HG03108 (cell line): ENCODE results near the gene KPRP.

Experiments used
- ATAC-seq: cut with Tn5 transposase; IDR thresholded peaks from one replicate; pipeline ENCODE4 v1.9.1; 2021; ENCODE audit warnings: moderate library complexity; ENCODE audit not compliant: unreplicated experiment

KPRP gene

DNA sequence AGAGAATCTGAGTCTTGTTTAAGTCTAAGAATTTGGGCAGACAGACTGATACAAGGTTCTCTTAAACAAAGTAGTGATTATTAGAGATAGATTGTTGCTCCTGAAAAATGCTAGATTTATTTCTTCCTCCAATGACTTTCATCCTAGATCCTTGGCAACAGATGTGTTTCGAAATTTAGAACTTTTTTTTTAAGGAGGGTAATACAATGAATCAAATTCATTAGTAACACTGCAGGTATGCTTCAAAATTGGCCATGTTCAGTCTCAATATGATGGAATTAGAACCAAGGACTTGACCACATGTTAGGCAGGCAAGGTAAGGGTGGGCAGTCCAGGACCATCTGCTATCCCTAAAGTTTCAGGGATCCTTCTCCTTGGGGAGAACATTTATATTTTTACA is 12.6 kb downstream of the KPRP start:
- no peak for ATAC-seq

DNA sequence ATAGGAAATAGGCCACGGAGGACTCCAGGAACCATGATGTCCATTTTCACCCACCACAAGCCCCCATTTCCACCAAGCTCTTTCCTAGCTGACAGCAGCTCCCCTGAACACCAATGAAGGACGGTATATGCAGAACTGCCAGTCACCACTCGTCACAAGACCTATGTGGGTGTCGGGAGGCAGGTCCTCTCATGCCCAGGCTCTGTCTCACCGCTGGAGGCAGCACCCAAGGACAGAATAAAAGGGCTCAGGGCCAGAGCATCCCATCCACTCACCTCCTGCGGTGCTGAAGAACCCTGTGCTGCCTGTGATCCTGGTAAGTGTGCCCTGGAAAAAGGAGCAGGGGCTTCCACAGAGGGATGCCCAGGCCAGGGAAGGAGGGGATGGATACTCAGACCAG is 17.1 kb downstream of the KPRP start, which contains the start of gene LCE1F:
TSS of gene LCE1F (plus strand) at position 266 of the 400 bp plus-strand sequence. CDS start 1,232 bp downstream, outside the sequence.
- ATAC-seq: no peak

DNA sequence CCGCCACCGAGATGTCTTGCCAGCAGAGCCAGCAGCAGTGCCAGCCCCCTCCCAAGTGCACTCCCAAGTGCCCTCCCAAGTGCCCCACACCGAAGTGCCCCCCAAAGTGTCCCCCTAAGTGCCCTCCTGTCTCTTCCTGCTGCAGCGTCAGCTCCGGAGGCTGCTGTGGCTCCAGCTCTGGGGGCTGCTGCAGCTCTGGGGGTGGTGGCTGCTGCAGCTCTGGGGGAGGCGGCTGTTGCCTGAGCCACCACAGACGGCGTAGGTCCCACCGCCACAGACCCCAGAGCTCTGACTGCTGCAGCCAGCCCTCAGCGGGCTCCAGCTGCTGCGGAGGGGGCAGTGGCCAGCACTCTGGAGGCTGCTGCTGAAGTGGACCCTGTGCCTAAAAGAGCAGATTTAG is 18.5 kb downstream of the KPRP start:
- no peak for ATAC-seq

DNA sequence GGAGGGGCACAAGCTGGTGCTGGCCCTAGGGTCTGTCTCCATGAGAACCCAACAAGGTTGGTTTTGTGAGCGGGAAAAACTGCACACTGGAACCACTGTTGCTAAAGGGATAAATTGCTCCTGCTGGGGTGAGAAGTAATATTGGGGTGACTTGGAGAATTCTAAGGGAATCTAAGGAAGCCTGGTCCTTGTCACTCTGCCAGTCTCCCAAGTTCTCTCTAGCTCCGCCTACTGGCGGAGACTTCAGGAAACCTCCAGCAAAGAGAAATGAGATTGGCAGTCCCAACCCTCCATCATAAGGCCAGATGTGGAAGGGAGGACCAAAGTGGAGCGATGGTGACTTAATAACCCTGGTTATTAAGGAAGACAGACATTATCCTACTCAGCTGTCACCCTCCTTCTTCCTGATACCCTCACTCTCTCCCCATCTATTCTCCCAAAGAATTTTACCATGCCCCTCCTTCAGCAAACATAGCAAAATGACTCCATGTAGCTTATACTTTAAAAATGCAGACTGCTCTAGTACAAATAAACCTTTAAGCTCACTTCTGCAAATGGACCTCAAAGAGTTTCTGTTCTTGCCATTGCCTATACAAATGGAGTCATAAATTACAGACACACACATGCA is 19.8 kb downstream of the KPRP start:
- no peak for ATAC-seq

DNA sequence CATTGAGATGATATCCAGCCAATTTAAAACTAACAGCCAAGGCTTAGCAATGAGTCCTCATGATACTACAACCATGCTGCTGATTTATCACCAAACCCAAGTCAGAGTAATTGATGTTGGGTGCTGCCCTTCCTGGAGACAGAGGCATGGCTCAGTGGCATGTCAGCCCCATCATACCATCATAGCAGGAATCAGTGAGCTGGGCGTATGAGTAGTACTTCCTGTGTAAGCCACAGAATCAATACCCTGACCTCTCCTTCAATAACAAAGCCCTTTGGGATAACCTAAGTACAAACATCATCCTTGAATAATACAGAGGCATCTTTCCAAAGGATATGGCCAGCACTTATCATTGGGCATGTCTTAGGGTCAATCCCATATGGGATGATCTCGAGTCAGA is 25.3 kb downstream of the KPRP start:
- ATAC-seq: no peak

DNA sequence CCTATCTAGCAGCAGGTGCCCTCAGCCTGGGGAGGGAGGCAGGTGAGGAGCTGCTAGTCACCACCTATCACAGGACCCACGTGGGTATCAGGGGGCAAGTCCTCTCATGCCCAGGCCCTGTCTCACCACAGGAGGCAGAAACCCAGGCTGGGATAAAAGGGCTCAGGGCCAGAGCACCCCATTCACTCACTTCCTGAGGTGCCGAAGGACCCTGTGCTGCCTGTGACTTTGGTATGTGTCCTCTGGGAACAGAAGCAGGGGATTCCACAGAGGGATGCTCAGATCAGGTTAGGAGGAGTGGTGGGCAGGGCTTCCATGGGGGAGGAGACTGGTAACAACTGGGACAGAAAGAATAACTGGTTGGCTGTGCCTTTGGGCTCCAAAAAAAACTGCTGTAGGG is 28.3 kb downstream of the KPRP start, which contains the start of gene LCE1E:
TSS of gene LCE1E (plus strand) at position 181 of the 400 bp plus-strand sequence. CDS start 1,043 bp downstream, outside the sequence.
- no peak for ATAC-seq

DNA sequence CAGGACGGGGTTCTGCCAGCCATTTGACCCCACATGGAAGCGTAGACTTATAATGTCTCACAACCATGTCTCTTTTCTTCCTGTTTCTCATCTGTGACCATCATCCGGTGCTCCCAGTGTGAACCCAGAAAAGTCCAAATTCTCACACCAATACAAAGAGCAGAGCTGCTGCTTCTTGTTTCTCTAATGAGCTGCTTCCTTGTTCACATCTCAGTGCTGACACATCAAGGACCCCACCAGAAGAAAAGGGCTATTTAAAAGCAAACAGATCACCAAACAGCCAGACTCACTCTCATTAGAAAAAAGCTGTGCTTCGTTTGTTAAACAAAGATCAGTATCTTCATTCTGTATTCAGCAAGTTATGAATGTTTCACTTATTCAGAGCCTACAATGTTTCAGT is 37.9 kb downstream of the KPRP start:
- no peak for ATAC-seq

DNA sequence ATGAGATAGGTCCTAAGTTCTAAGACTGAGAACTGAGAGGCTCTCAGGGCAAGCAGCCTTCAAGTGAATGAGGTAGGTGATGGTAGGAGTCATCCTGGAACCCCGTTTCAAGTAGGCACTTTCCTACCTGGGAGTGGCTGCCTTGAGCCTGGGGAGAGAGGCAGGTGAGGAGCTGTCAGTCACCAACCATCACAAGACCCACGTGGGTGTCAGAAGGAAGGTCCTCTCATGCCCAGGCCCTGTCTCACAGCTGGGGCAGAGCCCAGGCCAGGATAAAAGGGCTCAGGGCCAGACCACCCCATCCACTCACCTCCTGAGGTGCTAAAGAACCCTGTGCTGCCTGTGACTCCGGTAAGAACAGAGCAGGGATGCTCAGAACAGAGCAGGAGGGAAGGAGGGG is 38.6 kb downstream of the KPRP start, which contains the start of gene LCE1D:
TSS of gene LCE1D (plus strand) at position 301 of the 400 bp plus-strand sequence. CDS start 1,074 bp downstream, outside the sequence.
- no peak for ATAC-seq

DNA sequence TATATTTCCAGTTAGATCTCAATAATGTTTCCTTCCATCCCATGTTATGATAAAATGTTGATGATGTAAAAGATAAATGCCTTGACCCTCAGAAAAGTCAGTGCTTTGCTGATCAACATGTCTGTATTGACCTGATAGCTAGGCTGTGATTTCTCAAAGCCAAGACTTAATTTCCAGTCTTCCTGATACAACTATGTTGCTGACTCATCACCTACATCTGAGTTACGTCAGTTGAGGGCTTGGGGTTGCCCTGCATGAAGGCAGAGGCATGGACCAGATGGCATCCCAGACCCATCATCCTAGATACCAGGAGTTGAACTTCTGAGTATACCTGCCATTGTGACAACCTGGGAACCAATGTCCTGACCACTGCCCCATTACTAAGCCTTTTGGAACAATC is 43.5 kb downstream of the KPRP start:
- ATAC-seq: no peak

DNA sequence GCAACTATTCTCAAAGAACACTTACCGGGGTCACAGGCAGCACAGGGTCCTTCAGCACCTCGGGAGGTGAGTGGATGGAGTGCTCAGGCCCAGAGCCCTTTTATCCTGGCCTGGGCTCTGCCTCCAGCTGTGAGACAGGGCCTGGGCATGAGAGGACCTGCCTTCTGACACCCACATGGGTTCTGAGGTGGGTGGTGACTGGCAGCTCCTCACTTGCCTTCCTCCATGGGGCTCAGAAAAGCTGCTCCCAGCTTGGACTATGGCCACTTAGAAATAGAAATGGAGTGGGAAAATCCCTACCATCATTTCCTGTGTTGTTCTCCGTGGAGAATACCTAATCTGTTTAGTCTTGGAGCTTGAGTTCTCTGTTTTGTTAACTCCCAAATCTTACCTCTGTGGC is 48.8 kb downstream of the KPRP start, which contains the start of gene LCE1C:
TSS of gene LCE1C (minus strand) at position 76 of the 400 bp plus-strand sequence. CDS start 1,173 bp downstream, outside the sequence.
- ATAC-seq: no peak

DNA sequence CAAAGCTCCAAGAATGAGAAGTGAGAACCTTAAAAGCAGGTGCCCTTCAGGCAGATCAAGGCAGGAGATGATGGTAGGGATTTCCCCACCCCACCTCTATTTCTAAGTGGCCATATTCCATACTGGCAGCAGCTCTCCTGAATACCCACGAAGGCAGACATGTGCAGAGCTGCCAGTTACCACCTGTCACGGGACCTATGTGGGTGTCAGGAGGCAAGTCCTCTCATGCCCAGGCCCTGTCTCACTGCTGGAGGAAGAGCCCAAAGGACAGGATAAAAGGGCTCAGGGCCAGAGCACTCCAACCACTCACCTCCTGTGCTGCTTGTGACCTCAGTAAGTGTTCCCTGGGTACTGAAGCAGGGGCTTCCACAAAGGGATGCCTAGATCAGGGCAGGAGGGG is 53.2 kb downstream of the KPRP start:
- no peak for ATAC-seq
